Endothelial cell of umbilical vein (primary cell): Measurements from ENCODE around the gene IL13RA1. TPM values are rescaled to one million over a fixed set of nuclear protein-coding genes. Genes with fewer than 3 reads are reported as not detected.

Source experiments
- BruUV-seq: library from RNA; stranded (reverse); fragments of 400-500 nt; replicated peaks from 2 replicates; lab custom pipeline; 2021; lab: Mats Ljungman, UMichigan
- CTCF ChIA-PET: fragments of 300-600, 350-600 bp; sonication (Branson Sonifier 250); formaldehyde crosslinking; loops from one replicate; lab custom pipeline; 2021; ENCODE audit warnings: antibody characterized with exemption, inconsistent platforms; lab: Charles Lee
- POLR2A ChIA-PET: fragments of 300-600, 350-600 bp; sonication (Branson Sonifier 250); formaldehyde crosslinking; loops from one replicate; lab custom pipeline; 2021; ENCODE audit warnings: antibody characterized with exemption, inconsistent platforms; lab: Charles Lee
- DNase-seq: peaks from one replicate; pipeline ENCODE4 v3.0.0-alpha.2; 2011; ENCODE audit warnings: low read depth, low spot score
- FAIRE-seq: peaks from 2 replicates; lab custom pipeline; 2011; peaks lifted over from hg19 to GRCh38; lab: Jason Lieb, UNC
- H2AFZ ChIP-seq: 2 replicates; pipeline ENCODE4 v1.6.0; 2012; ENCODE audit warnings: low read depth, low read length, control low read depth, inconsistent platforms
- H3K27ac ChIP-seq: 2 replicates; pipeline ENCODE4 v1.5.1; 2011; ENCODE audit warnings: low read depth, mild to moderate bottlenecking, control low read depth, low read length, moderate library complexity; ENCODE audit not compliant: insufficient read depth
- H3K27me3 ChIP-seq, 2 experiments: 2 replicates each; pipeline versions ENCODE4 v1.6.0 to v1.6.1; 2011; ENCODE audit warnings: low read length in 2 of 2, mixed read lengths in 1 of 2; ENCODE audit not compliant: control insufficient read depth in 2 of 2, insufficient read depth in 2 of 2
- H3K36me3 ChIP-seq, 2 experiments: 2 replicates in 1 of 2; 3 replicates in 1 of 2; pipeline ENCODE4 v1.5.1; 2011; ENCODE audit warnings: low read length in 2 of 2, mild to moderate bottlenecking in 1 of 2, moderate library complexity in 1 of 2; ENCODE audit not compliant: control insufficient read depth in 2 of 2, insufficient read depth in 2 of 2; ENCODE audit errors: extremely low read depth in 1 of 2
- H3K4me1 ChIP-seq: 3 replicates; pipeline ENCODE4 v1.5.1; 2011; ENCODE audit warnings: mild to moderate bottlenecking, low read length; ENCODE audit not compliant: control insufficient read depth, insufficient read depth; ENCODE audit errors: extremely low read depth
- H3K4me2 ChIP-seq: 2 replicates; pipeline ENCODE4 v1.6.1; 2011; ENCODE audit warnings: low read length, control low read depth, mixed read lengths; ENCODE audit not compliant: insufficient read depth
- H3K4me3 ChIP-seq, 3 experiments: fragments of 200-600 bp in 1 of 3; sonication (generic), shearing (Covaris generic) in 1 of 3; replicated peaks in 1 of 3; 2 replicates each; pipeline ENCODE4 v1.5.1; 2011 to 2016; ENCODE audit warnings: control low read depth in 3 of 3, low read length in 3 of 3, mild to moderate bottlenecking in 2 of 3, inconsistent platforms in 1 of 3, low read depth in 1 of 3, moderate library complexity in 1 of 3; ENCODE audit not compliant: insufficient read depth in 1 of 3
- H3K79me2 ChIP-seq: 2 replicates; pipeline ENCODE4 v1.6.0; 2012; ENCODE audit warnings: low read length, inconsistent platforms; ENCODE audit not compliant: control insufficient read depth, insufficient read depth
- H3K9ac ChIP-seq: replicated peaks from 2 replicates; pipeline ENCODE3; 2011; ENCODE audit warnings: low read length, control low read depth; ENCODE audit not compliant: insufficient read depth; ENCODE audit errors: extremely low read depth
- H3K9me1 ChIP-seq: replicated peaks from 3 replicates; pipeline ENCODE4 v1.6.0; 2011; ENCODE audit warnings: mild to moderate bottlenecking, low read length; ENCODE audit not compliant: control insufficient read depth, insufficient read depth; ENCODE audit errors: extremely low read depth
- H3K9me3 ChIP-seq: replicated peaks from 2 replicates; pipeline ENCODE4 v1.5.1; 2012; ENCODE audit warnings: low read length, inconsistent platforms; ENCODE audit not compliant: control insufficient read depth, insufficient read depth
- H4K20me1 ChIP-seq: replicated peaks from 2 replicates; pipeline ENCODE3; 2011; ENCODE audit warnings: mild to moderate bottlenecking, low read length; ENCODE audit not compliant: control insufficient read depth, insufficient read depth; ENCODE audit errors: extremely low read depth
- CTCF ChIP-seq, 2 donors: IDR thresholded peaks; 1 replicate in 1 of 2; 2 replicates in 1 of 2; pipeline ENCODE4 v1.5.1; 2011; ENCODE audit warnings: low read length in 2 of 2, mild to moderate bottlenecking in 2 of 2, moderate library complexity in 2 of 2, control low read depth in 1 of 2, inconsistent platforms in 1 of 2, low read depth in 1 of 2; ENCODE audit not compliant: insufficient read depth in 1 of 2; ENCODE audit errors: extremely low read depth in 1 of 2
- EZH2 ChIP-seq: IDR thresholded peaks from 2 replicates; pipeline ENCODE4 v1.6.1; 2012; ENCODE audit warnings: borderline replicate concordance, low read depth, mild to moderate bottlenecking, moderate library complexity, low read length, inconsistent platforms; ENCODE audit not compliant: severe bottlenecking
- GATA2 ChIP-seq: IDR thresholded peaks from 2 replicates; pipeline ENCODE4 v1.7.0; 2011; ENCODE audit warnings: low read depth, mild to moderate bottlenecking, moderate library complexity, mixed read lengths, low read length; ENCODE audit not compliant: insufficient read length, insufficient read depth
- MAX ChIP-seq: IDR thresholded peaks from 2 replicates; pipeline ENCODE4 v1.6.1; 2011; ENCODE audit not compliant: insufficient read depth, insufficient read length
- dilution Hi-C: fragments of 300-500 bp; cut with MboI; formaldehyde crosslinking; loops from one replicate; pipeline ENCODE4 v1.15.0; 2019; ENCODE audit warnings: low sequenced_read_pairs; ENCODE audit not compliant: extremely low pct_ligation_motif_present
- intact Hi-C: fragments of 100-400 bp; cut with micrococcal nuclease; formaldehyde crosslinking; loops from one replicate; pipeline ENCODE4 v1.10.0; 2022
- polyA plus RNA-seq, 4 experiments: library from polyadenylated mRNA; depleted of rRNA in 3 of 4; stranded (reverse) in 3 of 4; unstranded in 1 of 4; fragments of >200 nt; gene quantifications; 2 replicates each; pipeline versions ENCODE4 v1.2.1 to v1.2.3, GENCODE V29; 2011 to 2012; ENCODE audit warnings: missing spikeins in 1 of 4
- small RNA-seq: library from RNA; depleted of rRNA; stranded (forward); fragments of <200 nt; gene quantifications from one replicate; pipeline ENCODE3, GENCODE V24; 2012; ENCODE audit warnings: low replicate concordance, low read depth; ENCODE audit not compliant: insufficient read depth, insufficient read length
- total RNA-seq: library from RNA; stranded (reverse); gene quantifications from 2 replicates; pipeline ENCODE4 v1.2.3, GENCODE V29; 2021

The IL13RA1 gene
- total and polyA plus RNA-seq, 2 donors (not counting 3 experiments of a cell fraction or from before 2014, with no cell fraction given), result 40.7 to 61.9 TPM

- dilution Hi-C loops, result no loop called here
- Histone ChIP-seq H3K27me3 (no peaks in the 10 kb centered on the region), H3K4me2 (peak overlapping the region; percentile 62), H3K36me3 (no peaks in the 10 kb centered on the region), H2AFZ (peak overlapping the region; percentile 96), H4K20me1 (no peaks in the 10 kb centered on the region), H3K4me3 (peak overlapping the region in 2 of 3 experiments; percentile 31 to 43), H3K79me2 (no peaks in the 10 kb centered on the region), H3K27ac (no peak overlapping the region), H3K9me3 (no peaks in the 10 kb centered on the region), H3K9ac (peak overlapping the region; percentile 16), H3K4me1 (peaks cover 5% of the 10 kb centered on the region), H3K9me1 (no peaks in the 10 kb centered on the region)
- BruUV-seq, result no TSS peak
- TF ChIP-seq MAX, result peak; percentile 15
- no peak for TF ChIP-seq GATA2
- TF ChIP-seq EZH2, result no peak
- peak; percentile 60 to 78 for TF ChIP-seq CTCF (IDR thresholded peaks at IDR 0.05; ENCODE audit: extremely low read depth in 1 of 2, insufficient read depth in 1 of 2, low read depth in 1 of 2, low read length in 2 of 2)
- ChIA-PET CTCF (interaction anchor here (0.6 to 1.8 kb wide), 25 partner anchors 8 to 412 kb away, joined by 3 to 34 read pairs (median 4); partner anchors contain the start of gene ZCCHC12), POLR2A (no interaction called here)
- intact Hi-C loops, result loop anchor here (2.0 kb wide), 1 partner anchor 227 kb away; no protein-coding TSS in a partner anchor
- DNase-seq (peak; percentile 55), FAIRE-seq (no peak)
These were observed 112.0 kb downstream of the IL13RA1 start for GRCh38 chrX:118839334-118839958.

Small RNA genes lying within 50 kb of the gene (small RNA-seq; reads per million reads assigned to genes)
- not detected for gene RF00566

Other genes starting within 250 kb of the IL13RA1 start
- gene DOCK11, start 231.8 kb upstream of the IL13RA1 start, total RNA-seq, result 0.58 and 0.86 TPM in 2 replicates
- 0.19 and 0.37 TPM in 2 replicates for gene DOCK11, start 231.8 kb upstream of the IL13RA1 start, polyA plus RNA-seq
- 0.18 and 0.29 TPM in 2 replicates for gene ZCCHC12, start 96.2 kb downstream of the IL13RA1 start, total RNA-seq
- 0.10 and 0.21 TPM in 2 replicates for gene ZCCHC12, start 96.2 kb downstream of the IL13RA1 start, polyA plus RNA-seq
- gene LONRF3, start 247.0 kb downstream of the IL13RA1 start, total RNA-seq, result 7.9 and 13.3 TPM in 2 replicates
- 4.1 and 4.4 TPM in 2 replicates for gene LONRF3, start 247.0 kb downstream of the IL13RA1 start, polyA plus RNA-seq